GM20000 (cell line): ENCODE results near the gene DLD.

ENCODE experiments used
- DNase-seq: peaks from one replicate; pipeline ENCODE4 v3.0.0; 2012; ENCODE audit warnings: low spot score
- CTCF ChIP-seq: IDR thresholded peaks from 2 replicates; pipeline ENCODE4 v1.5.1; 2012; ENCODE audit warnings: mild to moderate bottlenecking, control low read depth; ENCODE audit errors: extremely low read depth, missing control alignments

DLD gene

GRCh38 chr7:107907790-107908189, 16.8 kb downstream of the DLD start:
- no peak for DNase-seq
- TF ChIP-seq CTCF, result no peak

- no peak for DNase-seq
- no peak for TF ChIP-seq CTCF
Observed at GRCh38 chr7:107909445-107909844, 18.5 kb downstream of the DLD start.

DNA sequence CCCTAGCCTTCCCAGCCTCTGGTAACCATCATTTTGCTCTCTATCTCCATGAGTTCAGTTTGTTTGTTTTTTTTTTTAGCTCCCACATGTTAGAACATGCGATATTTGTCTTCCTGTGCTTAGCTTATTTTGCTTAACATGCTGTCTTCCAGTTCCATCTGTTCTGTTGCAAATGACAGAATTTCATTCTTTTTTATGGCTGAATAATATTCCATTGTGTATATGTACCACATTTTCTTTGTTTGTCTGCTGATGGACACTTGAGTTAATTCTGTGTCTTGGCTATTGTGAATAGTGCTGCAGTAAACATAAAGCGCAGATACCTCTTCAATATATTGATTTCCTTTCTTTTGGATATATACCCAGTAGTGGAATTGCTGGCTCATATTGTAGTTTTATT, 21.0 kb downstream of the DLD start:
- no peak for TF ChIP-seq CTCF
- no peak for DNase-seq

DNA sequence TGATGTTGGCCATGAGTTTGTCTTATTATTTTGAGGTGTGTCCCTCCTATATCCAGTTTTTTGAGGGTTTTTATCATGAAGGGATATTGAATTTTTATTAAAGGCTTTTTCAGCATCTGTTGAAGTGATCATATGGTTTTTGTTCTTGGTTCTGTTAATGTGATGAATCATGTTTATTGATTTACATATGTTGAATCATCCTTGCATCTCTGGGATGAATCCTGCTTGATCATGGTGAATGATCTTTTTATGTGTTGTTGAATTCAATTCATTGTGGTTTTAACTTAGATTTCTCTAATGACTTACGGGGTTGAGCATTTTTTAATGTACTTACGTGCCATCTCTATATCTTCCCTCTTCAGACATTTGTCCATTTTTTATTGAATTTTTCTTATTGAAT, 22.9 kb downstream of the DLD start:
- TF ChIP-seq CTCF, result no peak
- DNase-seq, result no peak

DNA sequence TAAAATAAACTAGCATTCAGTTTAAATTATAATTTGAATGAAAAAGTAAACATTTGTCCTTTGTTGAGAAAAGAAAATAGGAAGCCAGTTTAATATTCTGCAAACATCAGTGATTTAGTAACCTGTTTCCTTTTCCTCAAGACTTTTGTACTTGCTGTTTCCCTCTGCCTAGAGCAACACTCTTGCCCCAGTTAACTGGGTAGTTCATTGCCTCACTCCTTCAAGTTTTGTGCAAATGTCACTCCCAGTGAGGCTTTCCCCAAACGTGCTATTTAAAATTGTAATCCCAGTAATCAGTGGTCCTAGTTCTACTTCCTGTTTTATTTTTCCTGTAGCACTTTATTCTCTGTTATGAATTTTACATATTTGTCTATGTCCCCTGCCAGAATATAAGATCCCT, 23.8 kb downstream of the DLD start:
- no peak for DNase-seq
- no peak for TF ChIP-seq CTCF

- DNase-seq, result no peak
- TF ChIP-seq CTCF, result no peak
Observed at GRCh38 chr7:107915541-107915940, 24.6 kb downstream of the DLD start.

GRCh38 chr7:107917763-107918651, 27.0 kb downstream of the DLD start:
- no peak for TF ChIP-seq CTCF
- peak; percentile 8 for DNase-seq
